ENCODE results near the gene ITGAV.

GRCh38 chr2:186704897-186705296, 115.0 kb downstream of the ITGAV start:
- TF ChIP-seq CTCF (IDR thresholded peaks at IDR 0.05; ENCODE audit: low read depth, low read length) (no peak), EZH2phosphoT487 (IDR thresholded peaks at IDR 0.05; ENCODE audit: low read depth) (no peak)
